Cardiac fibroblast (primary cell): ENCODE data around the gene STARD13.

Experiments used
- DNase-seq, 2 donors: peaks; one replicate each; pipeline versions ENCODE4 v3.0.0 to v3.0.0-alpha.2; 2010; ENCODE audit warnings: low read depth in 2 of 2
- H3K4me3 ChIP-seq, 2 donors: replicated peaks in 1 of 2; 1 replicate in 1 of 2; 2 replicates in 1 of 2; pipeline ENCODE4 v1.5.1; 2011; ENCODE audit warnings: low read depth in 2 of 2, low read length in 2 of 2, mild to moderate bottlenecking in 2 of 2, moderate library complexity in 1 of 2
- TF ChIP-seq, protein P1 (sequence below): IDR thresholded peaks from one replicate; pipeline ENCODE4 v1.5.1; 2011; ENCODE audit warnings: low read depth, mild to moderate bottlenecking, low read length, inconsistent platforms

Gene STARD13, protein sequence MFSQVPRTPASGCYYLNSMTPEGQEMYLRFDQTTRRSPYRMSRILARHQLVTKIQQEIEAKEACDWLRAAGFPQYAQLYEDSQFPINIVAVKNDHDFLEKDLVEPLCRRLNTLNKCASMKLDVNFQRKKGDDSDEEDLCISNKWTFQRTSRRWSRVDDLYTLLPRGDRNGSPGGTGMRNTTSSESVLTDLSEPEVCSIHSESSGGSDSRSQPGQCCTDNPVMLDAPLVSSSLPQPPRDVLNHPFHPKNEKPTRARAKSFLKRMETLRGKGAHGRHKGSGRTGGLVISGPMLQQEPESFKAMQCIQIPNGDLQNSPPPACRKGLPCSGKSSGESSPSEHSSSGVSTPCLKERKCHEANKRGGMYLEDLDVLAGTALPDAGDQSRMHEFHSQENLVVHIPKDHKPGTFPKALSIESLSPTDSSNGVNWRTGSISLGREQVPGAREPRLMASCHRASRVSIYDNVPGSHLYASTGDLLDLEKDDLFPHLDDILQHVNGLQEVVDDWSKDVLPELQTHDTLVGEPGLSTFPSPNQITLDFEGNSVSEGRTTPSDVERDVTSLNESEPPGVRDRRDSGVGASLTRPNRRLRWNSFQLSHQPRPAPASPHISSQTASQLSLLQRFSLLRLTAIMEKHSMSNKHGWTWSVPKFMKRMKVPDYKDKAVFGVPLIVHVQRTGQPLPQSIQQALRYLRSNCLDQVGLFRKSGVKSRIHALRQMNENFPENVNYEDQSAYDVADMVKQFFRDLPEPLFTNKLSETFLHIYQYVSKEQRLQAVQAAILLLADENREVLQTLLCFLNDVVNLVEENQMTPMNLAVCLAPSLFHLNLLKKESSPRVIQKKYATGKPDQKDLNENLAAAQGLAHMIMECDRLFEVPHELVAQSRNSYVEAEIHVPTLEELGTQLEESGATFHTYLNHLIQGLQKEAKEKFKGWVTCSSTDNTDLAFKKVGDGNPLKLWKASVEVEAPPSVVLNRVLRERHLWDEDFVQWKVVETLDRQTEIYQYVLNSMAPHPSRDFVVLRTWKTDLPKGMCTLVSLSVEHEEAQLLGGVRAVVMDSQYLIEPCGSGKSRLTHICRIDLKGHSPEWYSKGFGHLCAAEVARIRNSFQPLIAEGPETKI

DNA sequence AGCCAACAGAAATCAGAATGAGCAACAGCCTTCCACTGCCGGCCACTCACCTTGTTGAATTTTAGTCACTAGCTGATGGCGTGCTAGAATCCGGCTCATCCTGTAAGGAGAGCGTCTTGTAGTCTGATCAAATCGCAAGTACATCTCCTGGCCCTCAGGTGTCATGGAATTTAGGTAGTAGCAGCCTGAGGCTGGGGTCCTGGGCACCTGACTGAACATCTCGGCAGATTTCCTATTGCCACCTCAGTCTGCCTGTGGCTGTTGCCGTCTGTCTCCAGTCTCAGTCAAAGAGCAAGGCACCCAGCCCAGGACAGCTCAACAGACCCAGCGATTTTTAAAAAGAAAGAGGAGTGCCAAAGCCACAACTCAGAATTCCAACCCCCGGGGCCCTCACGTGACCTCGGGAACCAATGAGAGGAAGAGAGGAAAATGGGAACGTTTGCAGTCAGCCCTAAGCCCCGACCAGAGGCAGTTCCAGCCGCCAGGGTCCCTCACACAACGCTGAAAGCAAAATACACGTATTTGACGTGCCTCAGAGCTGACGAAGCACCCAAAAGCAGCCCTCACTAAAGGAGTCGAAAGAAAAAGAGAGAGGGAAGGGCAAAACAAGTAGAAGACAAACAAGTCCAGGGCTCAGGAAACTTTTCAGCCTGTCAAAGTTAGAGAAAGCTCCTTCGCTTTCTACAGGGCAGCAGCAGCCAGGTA is at the start of gene STARD13:
Gene STARD13 (minus strand): TSS at position 336 of the 705 bp plus-strand sequence. CDS start 117 bp downstream, at position 219.
- H3K4me3 ChIP-seq = peak within 1 kb of the TSS; percentile 68 to 81
- DNase-seq = peak; percentile 98 to 99
- TF ChIP-seq, protein P1, sequence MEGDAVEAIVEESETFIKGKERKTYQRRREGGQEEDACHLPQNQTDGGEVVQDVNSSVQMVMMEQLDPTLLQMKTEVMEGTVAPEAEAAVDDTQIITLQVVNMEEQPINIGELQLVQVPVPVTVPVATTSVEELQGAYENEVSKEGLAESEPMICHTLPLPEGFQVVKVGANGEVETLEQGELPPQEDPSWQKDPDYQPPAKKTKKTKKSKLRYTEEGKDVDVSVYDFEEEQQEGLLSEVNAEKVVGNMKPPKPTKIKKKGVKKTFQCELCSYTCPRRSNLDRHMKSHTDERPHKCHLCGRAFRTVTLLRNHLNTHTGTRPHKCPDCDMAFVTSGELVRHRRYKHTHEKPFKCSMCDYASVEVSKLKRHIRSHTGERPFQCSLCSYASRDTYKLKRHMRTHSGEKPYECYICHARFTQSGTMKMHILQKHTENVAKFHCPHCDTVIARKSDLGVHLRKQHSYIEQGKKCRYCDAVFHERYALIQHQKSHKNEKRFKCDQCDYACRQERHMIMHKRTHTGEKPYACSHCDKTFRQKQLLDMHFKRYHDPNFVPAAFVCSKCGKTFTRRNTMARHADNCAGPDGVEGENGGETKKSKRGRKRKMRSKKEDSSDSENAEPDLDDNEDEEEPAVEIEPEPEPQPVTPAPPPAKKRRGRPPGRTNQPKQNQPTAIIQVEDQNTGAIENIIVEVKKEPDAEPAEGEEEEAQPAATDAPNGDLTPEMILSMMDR = peak; percentile 65

DNA sequence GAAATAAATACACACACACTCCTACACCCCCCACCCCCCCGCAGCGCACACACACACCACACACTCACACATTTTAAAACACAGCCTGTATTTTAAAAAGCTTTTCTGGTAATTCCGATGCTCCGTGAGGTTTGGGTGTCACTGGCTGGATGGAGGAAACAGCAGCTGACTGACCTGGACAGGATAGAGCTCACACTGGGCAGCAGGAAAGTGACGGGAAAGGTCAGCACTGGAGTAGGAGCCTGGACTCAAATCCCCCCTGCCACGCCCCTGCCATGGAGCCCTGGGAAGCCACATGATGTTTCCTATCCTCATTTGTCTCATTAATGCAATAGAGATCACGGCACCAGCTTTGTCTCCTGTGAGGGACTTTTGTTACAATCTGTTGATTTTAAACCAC is 49.3 kb upstream of the STARD13 start:
- H3K4me3 ChIP-seq = no peak overlapping the region
- TF ChIP-seq, protein P1 = no peak
- DNase-seq = no peak

DNA sequence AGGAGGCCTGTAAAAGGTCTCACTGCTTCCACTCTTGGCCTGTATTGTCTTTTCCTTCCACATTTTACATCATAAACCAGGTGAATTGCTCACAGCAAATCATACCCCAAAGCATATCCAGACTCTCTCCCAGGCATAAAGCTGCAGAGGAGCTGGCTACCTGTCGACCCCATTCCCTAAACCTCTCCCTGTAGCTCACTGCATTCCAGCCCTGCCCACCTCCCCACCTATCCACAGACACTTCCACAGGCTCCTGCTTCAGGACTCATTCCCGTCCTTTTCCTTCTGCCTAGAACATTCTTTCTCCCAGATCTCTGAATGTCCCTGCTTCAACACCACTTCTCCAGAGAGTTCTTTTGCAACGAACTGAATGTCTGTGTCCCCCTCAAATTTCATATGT is 46.4 kb upstream of the STARD13 start:
- TF ChIP-seq, protein P1 = no peak
- no peak overlapping the region for H3K4me3 ChIP-seq
- no peak for DNase-seq

DNA sequence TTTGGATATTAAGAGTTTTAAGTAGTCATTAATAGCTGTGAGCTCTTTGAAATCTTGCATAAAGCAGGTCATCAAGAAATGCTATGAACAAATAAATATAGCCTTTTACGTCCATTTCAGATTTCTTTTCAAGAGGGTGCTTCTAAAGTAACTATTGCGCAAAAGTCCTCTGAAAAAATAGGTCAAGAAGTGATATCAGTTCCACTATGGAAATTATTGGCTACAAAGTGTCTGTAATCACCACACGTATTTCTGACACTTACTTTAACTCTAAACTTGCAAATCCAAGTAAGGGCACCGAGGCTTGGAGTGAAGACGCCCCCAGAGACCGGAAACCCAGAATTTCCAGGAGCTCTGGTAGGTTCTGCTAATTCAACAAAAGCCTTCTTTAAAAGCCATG is 44.9 kb upstream of the STARD13 start:
- DNase-seq = no peak
- TF ChIP-seq, protein P1 = no peak
- H3K4me3 ChIP-seq = no peak overlapping the region

DNA sequence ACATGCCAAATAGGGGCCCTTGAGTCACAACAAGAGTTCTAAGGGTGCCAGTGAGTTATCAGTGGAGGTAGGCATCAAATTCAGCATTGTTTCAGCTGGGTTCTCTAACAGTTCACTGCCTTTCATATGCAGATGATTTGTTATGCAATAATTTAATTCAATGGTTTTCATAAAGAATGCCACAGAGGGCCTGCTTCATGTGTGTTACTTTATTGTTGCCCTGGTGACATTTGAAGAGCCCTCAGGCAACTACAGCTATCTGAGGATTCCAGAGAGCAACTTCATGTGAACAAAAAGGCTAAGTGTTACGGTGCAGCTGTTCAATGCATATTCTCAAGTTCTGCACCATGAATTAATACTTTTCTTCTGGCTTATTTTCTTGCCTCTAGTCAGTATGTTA is 43.1 kb upstream of the STARD13 start:
- TF ChIP-seq, protein P1 = no peak
- no peak overlapping the region for H3K4me3 ChIP-seq
- DNase-seq = peak in 1 of 2 donors; percentile 31

DNA sequence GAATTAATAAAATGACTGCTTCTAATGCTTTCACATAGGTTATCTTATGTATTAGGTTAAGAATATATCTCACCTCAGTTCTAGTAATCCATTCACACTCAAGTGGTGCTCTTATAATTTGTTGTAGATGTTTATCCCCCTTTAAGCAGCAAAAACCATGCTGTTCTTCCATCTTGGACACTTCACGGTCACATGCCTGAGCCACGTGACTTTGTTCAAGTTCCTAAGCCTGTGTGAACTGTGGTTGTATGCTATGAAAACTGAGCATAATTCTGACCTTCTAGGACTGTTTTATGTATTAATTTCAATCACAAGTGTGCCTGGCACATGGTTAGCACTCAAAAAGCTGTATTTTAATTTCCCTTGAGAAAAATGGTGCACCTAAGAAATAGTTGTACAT is 41.2 kb upstream of the STARD13 start:
- no peak overlapping the region for H3K4me3 ChIP-seq
- no peak for DNase-seq
- TF ChIP-seq, protein P1 = no peak
